Activated naive CD8-positive, alpha-beta T cell (primary cell): ENCODE results near the gene URM1.
"Not testable (repeated sequence)": the region's sequence is repeated elsewhere in the genome, so short reads cannot be mapped to it uniquely, and the experiment has no call there.

Experiments
- H3K27ac Mint-ChIP-seq: one replicate; pipeline ENCODE4 v1.8.0; 2021; ENCODE audit warnings: mixed read lengths
- H3K27me3 Mint-ChIP-seq: one replicate; pipeline ENCODE4 v1.8.0; 2021; ENCODE audit warnings: mixed read lengths
- H3K36me3 Mint-ChIP-seq: one replicate; pipeline ENCODE4 v1.8.0; 2021; ENCODE audit warnings: mixed read lengths
- H3K4me1 Mint-ChIP-seq: one replicate; pipeline ENCODE4 v1.8.0; 2021; ENCODE audit warnings: low read depth, mixed read lengths
- H3K4me3 Mint-ChIP-seq: one replicate; pipeline ENCODE4 v1.8.0; 2021; ENCODE audit warnings: mild to moderate bottlenecking, mixed read lengths
- H3K9me3 Mint-ChIP-seq: one replicate; pipeline ENCODE4 v1.8.0; 2021; ENCODE audit warnings: low read depth, mixed read lengths

The URM1 gene

GRCh38 chr9:128420651-128421481, 49.7 kb downstream of the URM1 start, which contains the start of gene CERCAM:
TSS of gene CERCAM (plus strand) at chr9:128420857. CDS start at chr9:128420878, 21 bp downstream.
- Mint-ChIP-seq H3K36me3 (no peaks in the 10 kb centered on the region), H3K27me3 (peaks cover 11% of the 10 kb centered on the region), H3K9me3 (no peaks in the 10 kb centered on the region), H3K4me1 (peaks cover 8% of the 10 kb centered on the region), H3K4me3 (peak within 1 kb of the TSS; percentile 86), H3K27ac (no peak within 1 kb of the TSS)

GRCh38 chr9:128421482-128421996, 50.4 kb downstream of the URM1 start:
- Mint-ChIP-seq H3K27ac (no peak overlapping the region), H3K36me3 (no peaks in the 10 kb centered on the region), H3K27me3 (peaks cover 6% of the 10 kb centered on the region), H3K4me1 (peaks cover 8% of the 10 kb centered on the region), H3K4me3 (peak overlapping the region; percentile 52), H3K9me3 (no peaks in the 10 kb centered on the region)

- H3K27me3 Mint-ChIP-seq, H3K4me1 Mint-ChIP-seq, H3K4me3 Mint-ChIP-seq, H3K36me3 Mint-ChIP-seq, H3K9me3 Mint-ChIP-seq, H3K27ac Mint-ChIP-seq: not testable (repeated sequence)
These were observed 51.0 kb downstream of the URM1 start for GRCh38 chr9:128422022-128422782.

- peaks cover 8% of the 10 kb centered on the region for H3K4me1 Mint-ChIP-seq
- no peaks in the 10 kb centered on the region for H3K36me3 Mint-ChIP-seq
- H3K27me3 Mint-ChIP-seq: peaks cover 4% of the 10 kb centered on the region
- no peak overlapping the region for H3K4me3 Mint-ChIP-seq
- no peak overlapping the region for H3K27ac Mint-ChIP-seq
- H3K9me3 Mint-ChIP-seq: no peaks in the 10 kb centered on the region
These were observed 51.6 kb downstream of the URM1 start for GRCh38 chr9:128422783-128423150.

- not testable (repeated sequence) for H3K27ac Mint-ChIP-seq, H3K27me3 Mint-ChIP-seq, H3K4me1 Mint-ChIP-seq, H3K4me3 Mint-ChIP-seq, H3K36me3 Mint-ChIP-seq, H3K9me3 Mint-ChIP-seq
These were observed 52.2 kb downstream of the URM1 start for GRCh38 chr9:128423356-128423755.

GRCh38 chr9:128424268-128424780, 53.1 kb downstream of the URM1 start:
- Mint-ChIP-seq H3K9me3 (no peaks in the 10 kb centered on the region), H3K36me3 (no peaks in the 10 kb centered on the region), H3K27ac (no peak overlapping the region), H3K27me3 (no peaks in the 10 kb centered on the region), H3K4me3 (no peak overlapping the region), H3K4me1 (peaks cover 7% of the 10 kb centered on the region)

- H3K9me3 Mint-ChIP-seq: no peaks in the 10 kb centered on the region
- H3K27ac Mint-ChIP-seq: no peak overlapping the region
- H3K36me3 Mint-ChIP-seq: no peaks in the 10 kb centered on the region
- H3K4me3 Mint-ChIP-seq: no peak overlapping the region
- no peaks in the 10 kb centered on the region for H3K27me3 Mint-ChIP-seq
- H3K4me1 Mint-ChIP-seq: no peaks in the 10 kb centered on the region
These were observed 57.7 kb downstream of the URM1 start for GRCh38 chr9:128428644-128429512.

GRCh38 chr9:128429513-128430086, 58.4 kb downstream of the URM1 start:
- H3K27ac Mint-ChIP-seq: no peak overlapping the region
- H3K4me1 Mint-ChIP-seq: no peaks in the 10 kb centered on the region
- H3K27me3 Mint-ChIP-seq: no peaks in the 10 kb centered on the region
- H3K4me3 Mint-ChIP-seq: no peak overlapping the region
- no peaks in the 10 kb centered on the region for H3K9me3 Mint-ChIP-seq
- H3K36me3 Mint-ChIP-seq: no peaks in the 10 kb centered on the region

GRCh38 chr9:128431207-128431606, 60.0 kb downstream of the URM1 start:
- no peaks in the 10 kb centered on the region for H3K36me3 Mint-ChIP-seq
- no peak overlapping the region for H3K4me3 Mint-ChIP-seq
- H3K27me3 Mint-ChIP-seq: no peaks in the 10 kb centered on the region
- H3K9me3 Mint-ChIP-seq: no peaks in the 10 kb centered on the region
- no peak overlapping the region for H3K27ac Mint-ChIP-seq
- no peaks in the 10 kb centered on the region for H3K4me1 Mint-ChIP-seq

GRCh38 chr9:128434340-128434739, 63.2 kb downstream of the URM1 start:
- H3K27me3 Mint-ChIP-seq: no peaks in the 10 kb centered on the region
- H3K4me3 Mint-ChIP-seq: no peak overlapping the region
- H3K36me3 Mint-ChIP-seq: no peaks in the 10 kb centered on the region
- no peak overlapping the region for H3K27ac Mint-ChIP-seq
- peaks cover 2% of the 10 kb centered on the region for H3K4me1 Mint-ChIP-seq
- H3K9me3 Mint-ChIP-seq: no peaks in the 10 kb centered on the region

- Mint-ChIP-seq H3K27me3 (no peaks in the 10 kb centered on the region), H3K27ac (no peak overlapping the region), H3K4me3 (no peak overlapping the region), H3K4me1 (peaks cover 2% of the 10 kb centered on the region), H3K36me3 (no peaks in the 10 kb centered on the region), H3K9me3 (no peaks in the 10 kb centered on the region)
These were observed 64.4 kb downstream of the URM1 start for GRCh38 chr9:128435611-128436010.

GRCh38 chr9:128438343-128439109, 67.4 kb downstream of the URM1 start:
- H3K36me3 Mint-ChIP-seq: no peaks in the 10 kb centered on the region
- H3K4me1 Mint-ChIP-seq: peaks cover 2% of the 10 kb centered on the region
- no peak overlapping the region for H3K27ac Mint-ChIP-seq

GRCh38 chr9:128439273-128439672, 68.1 kb downstream of the URM1 start:
- H3K36me3 Mint-ChIP-seq: no peaks in the 10 kb centered on the region
- H3K27ac Mint-ChIP-seq: no peak overlapping the region
- peaks cover 2% of the 10 kb centered on the region for H3K4me1 Mint-ChIP-seq
- no peaks in the 10 kb centered on the region for H3K9me3 Mint-ChIP-seq
- no peaks in the 10 kb centered on the region for H3K27me3 Mint-ChIP-seq
- H3K4me3 Mint-ChIP-seq: no peak overlapping the region

More at GRCh38 chr9:128438343-128439109, 67.4 kb downstream of the URM1 start:
- Mint-ChIP-seq H3K9me3 (no peaks in the 10 kb centered on the region), H3K27me3 (no peaks in the 10 kb centered on the region), H3K4me3 (no peak overlapping the region)
